H1 (cell line): Measurements from ENCODE around the gene MMP11. TPM values are rescaled to one million over a fixed set of nuclear protein-coding genes. Genes with fewer than 3 reads are reported as not detected.

Source experiments
- ASH2L ChIP-seq: fragments of 200-600, 300-600 bp; sonication (generic); IDR thresholded peaks from one replicate; pipeline ENCODE4 v1.7.1; 2017; ENCODE audit warnings: low read length
- CHD7 ChIP-seq: fragments of 300-600 bp; sonication (generic); IDR thresholded peaks from 2 replicates; pipeline ENCODE4 v1.7.1; 2012; ENCODE audit warnings: low read length, moderate library complexity, mild to moderate bottlenecking, inconsistent platforms; ENCODE audit not compliant: insufficient replicate concordance
- EGR1 ChIP-seq: IDR thresholded peaks from 2 replicates; pipeline ENCODE4 v1.6.1; 2011; ENCODE audit warnings: low read depth, low read length, borderline replicate concordance
- HDAC6 ChIP-seq: IDR thresholded peaks from one replicate; pipeline ENCODE4 v1.7.1; 2012; ENCODE audit warnings: low read depth, mild to moderate bottlenecking, inconsistent platforms, low read length, moderate library complexity
- MAFK ChIP-seq: IDR thresholded peaks from 2 replicates; pipeline ENCODE4 v1.6.1; 2012; ENCODE audit warnings: low read depth, mild to moderate bottlenecking, improper control_type of control experiment, low read length
- NANOG ChIP-seq: IDR thresholded peaks from 2 replicates; pipeline ENCODE4 v1.6.1; 2011; ENCODE audit warnings: low read length, low read depth, mild to moderate bottlenecking, inconsistent platforms; ENCODE audit not compliant: insufficient read depth, poor library complexity, severe bottlenecking
- RAD21 ChIP-seq, 2 experiments: IDR thresholded peaks in 1 of 2; conservative IDR thresholded peaks in 1 of 2; 2 replicates each; pipeline ENCODE4 v1.6.1; 2011; ENCODE audit warnings: low read depth in 2 of 2, low read length in 2 of 2, improper control_type of control experiment in 1 of 2, inconsistent platforms in 1 of 2, mild to moderate bottlenecking in 1 of 2, moderate library complexity in 1 of 2
- polyA plus RNA-seq, 7 experiments: library from polyadenylated mRNA; depleted of rRNA in 3 of 7; stranded (reverse) in 5 of 7; unstranded in 2 of 7; fragments of >200 nt in 5 of 7; fragments of 200-250 nt in 2 of 7; gene quantifications; 1 replicate in 5 of 7; 2 replicates in 1 of 7; 4 replicates in 1 of 7; pipeline versions ENCODE4 v1.2.1 to v1.2.3, GENCODE V29; 2011 to 2013; ENCODE audit warnings: missing spikeins in 2 of 7, mixed read lengths in 2 of 7
- total RNA-seq: library from RNA; stranded (reverse); fragmentation: NEBNext Ultra II Directional; extraction: Animal tissue kit (Norgen Biotek cat#: 25700); gene quantifications from 2 replicates; pipeline ENCODE4 v1.2.1, GENCODE V29; 2021

MMP11 gene
- total and polyA plus RNA-seq, 2 of the 8 experiments (the other 6 are each of a cell fraction or from before 2014, with no cell fraction given): 10.2 to 18.3 TPM

GRCh38 chr22:23742505-23743264 is 30.0 kb upstream of the MMP11 start (continued):
- no peak for TF ChIP-seq CHD7
- TF ChIP-seq NANOG: no peak
- no peak for TF ChIP-seq EGR1
- no peak for TF ChIP-seq HDAC6
- TF ChIP-seq RAD21 (IDR thresholded peaks at IDR 0.05 in 1 of 2, conservative IDR thresholded peaks at IDR 0.05 in 1 of 2; ENCODE audit: low read depth in 2 of 2, low read length in 2 of 2): no peak
- TF ChIP-seq ASH2L: no peak
- TF ChIP-seq MAFK: no peak
- TF ChIP-seq, all 59 proteins: peak for 0
